Measurements from ENCODE around the gene ZNF217.

DNA sequence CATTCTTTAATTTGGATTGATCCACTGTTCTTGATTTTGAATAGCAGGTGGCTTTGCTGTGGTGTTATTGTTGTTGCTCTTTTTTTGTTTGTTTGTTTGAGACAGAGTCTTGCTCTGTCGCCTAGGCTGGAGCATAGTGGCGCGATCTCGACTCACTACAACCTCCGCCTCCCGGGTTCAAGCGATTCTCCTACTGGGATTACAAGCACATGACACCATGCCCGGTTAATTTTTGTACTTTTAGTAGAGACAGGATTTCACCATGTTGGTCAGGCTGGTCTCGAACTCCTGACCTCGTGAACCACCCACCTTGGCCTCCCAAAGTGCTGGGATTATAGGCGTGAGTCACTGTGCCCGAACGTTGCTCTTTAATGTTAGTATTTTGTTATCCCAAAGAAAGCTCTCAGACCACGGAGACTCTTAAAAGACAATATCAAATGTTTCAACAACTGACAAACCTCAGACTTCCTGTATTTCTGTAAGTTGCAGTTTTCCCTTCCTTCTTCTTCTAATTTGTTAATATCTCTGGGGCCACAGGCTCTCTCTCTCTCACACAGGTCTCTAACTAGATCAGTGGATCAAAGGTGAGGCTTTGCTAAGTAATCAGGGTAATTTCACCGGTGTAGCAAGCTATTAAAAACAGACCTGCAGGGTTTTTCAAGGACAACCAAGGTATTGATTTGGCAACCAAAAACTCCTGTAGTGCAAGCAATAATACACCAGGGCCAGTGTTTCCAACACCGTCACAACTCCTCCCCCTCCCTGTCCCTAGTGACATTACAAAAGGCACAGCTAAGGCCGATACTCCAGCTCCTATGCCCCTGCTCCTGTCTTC, 48.8 kb upstream of the ZNF217 start:
- TF ChIP-seq CTCF (conservative IDR thresholded peaks at IDR 0.05) (no peak), ZFX (IDR thresholded peaks at IDR 0.05) (no peak)

All from C4-2B (cell line).